Naive thymus-derived CD4-positive, alpha-beta T cell (primary cell): ENCODE measurements around the gene NRXN2. TPM values are rescaled to one million over a fixed set of nuclear protein-coding genes. Genes with fewer than 3 reads are reported as not detected.
A peak's percentile ranks its signal among the peaks of the same experiment; 100 is the strongest.

Experiments used
- ATAC-seq: fragments of 150-1000 bp; cut with Tn5 transposase; 2 replicates; pipeline ENCODE4 v1.10.0; 2021; ENCODE audit warnings: mild to moderate bottlenecking, moderate library complexity
- CTCF ChIA-PET: fragments of 350-600 bp; sonication (Branson Sonifier 250); formaldehyde crosslinking; loops from one replicate; lab custom pipeline; 2021; ENCODE audit warnings: antibody characterized with exemption; lab: Charles Lee
- POLR2A ChIA-PET: fragments of 350-600 bp; sonication (Branson Sonifier 250); formaldehyde crosslinking; loops from one replicate; lab custom pipeline; 2021; ENCODE audit warnings: antibody characterized with exemption, inconsistent platforms; lab: Charles Lee
- DNase-seq, 9 donors: peaks; one replicate each; pipeline versions ENCODE4 v3.0.0 to v3.0.0-alpha.2; 2020 to 2022; ENCODE audit warnings: mixed read lengths in 1 of 9
- H3K27ac ChIP-seq: one replicate; pipeline ENCODE4 v1.7.0; 2013; ENCODE audit warnings: mild to moderate bottlenecking, low read depth, low read length, moderate library complexity
- H3K27me3 ChIP-seq, 2 donors: one replicate each; pipeline ENCODE4 v1.7.0; 2013; ENCODE audit warnings: low read length in 2 of 2, mild to moderate bottlenecking in 2 of 2, moderate library complexity in 2 of 2; ENCODE audit not compliant: control insufficient read depth in 2 of 2, insufficient read depth in 2 of 2
- H3K36me3 ChIP-seq, 3 experiments: 1 replicate in 2 of 3; 2 replicates in 1 of 3; pipeline ENCODE4 v1.7.0; 2013; ENCODE audit warnings: low read length in 3 of 3, mild to moderate bottlenecking in 3 of 3, moderate library complexity in 1 of 3; ENCODE audit not compliant: insufficient read depth in 3 of 3, control insufficient read depth in 2 of 3
- H3K4me1 ChIP-seq, 2 donors: one replicate each; pipeline ENCODE4 v1.7.0; 2013; ENCODE audit warnings: low read length in 2 of 2, mild to moderate bottlenecking in 2 of 2, moderate library complexity in 1 of 2; ENCODE audit not compliant: control insufficient read depth in 2 of 2, insufficient read depth in 2 of 2
- H3K4me3 ChIP-seq: 2 replicates; pipeline ENCODE4 v1.7.0; 2013; ENCODE audit warnings: mild to moderate bottlenecking, low read length
- H3K9me3 ChIP-seq, 3 experiments: 1 replicate in 2 of 3; 2 replicates in 1 of 3; pipeline ENCODE4 v1.7.0; 2013; ENCODE audit warnings: low read length in 3 of 3; ENCODE audit not compliant: control insufficient read depth in 2 of 3
- H3K27ac Mint-ChIP-seq, 9 donors: one replicate each; pipeline ENCODE4 v1.8.0; 2020 to 2022; ENCODE audit warnings: mixed read lengths in 9 of 9, mild to moderate bottlenecking in 8 of 9, moderate library complexity in 5 of 9, inconsistent platforms in 2 of 9
- H3K27me3 Mint-ChIP-seq, 5 donors: one replicate each; pipeline ENCODE4 v1.8.0; 2021 to 2022; ENCODE audit warnings: mixed read lengths in 5 of 5, mild to moderate bottlenecking in 1 of 5
- H3K36me3 Mint-ChIP-seq, 5 donors: one replicate each; pipeline ENCODE4 v1.8.0; 2020 to 2022; ENCODE audit warnings: mixed read lengths in 5 of 5, mild to moderate bottlenecking in 3 of 5, inconsistent platforms in 1 of 5
- H3K4me1 Mint-ChIP-seq, 7 donors: one replicate each; pipeline ENCODE4 v1.8.0; 2020 to 2022; ENCODE audit warnings: mixed read lengths in 7 of 7, mild to moderate bottlenecking in 3 of 7, inconsistent platforms in 1 of 7
- H3K4me3 Mint-ChIP-seq, 10 donors: one replicate each; pipeline ENCODE4 v1.8.0; 2020 to 2022; ENCODE audit warnings: mild to moderate bottlenecking in 10 of 10, mixed read lengths in 10 of 10, moderate library complexity in 6 of 10, inconsistent platforms in 2 of 10
- H3K9me3 Mint-ChIP-seq, 11 donors: one replicate each; pipeline ENCODE4 v1.8.0; 2020 to 2022; ENCODE audit warnings: mixed read lengths in 11 of 11, mild to moderate bottlenecking in 4 of 11, inconsistent platforms in 1 of 11, moderate library complexity in 1 of 11
- intact Hi-C, 2 donors: fragments of 100-400 bp; cut with micrococcal nuclease; formaldehyde crosslinking; loops; one replicate each; pipeline ENCODE4 v1.15.1; 2023
- polyA plus RNA-seq, 2 donors: library from polyadenylated mRNA; unstranded; fragments of 300-500 nt; fragmentation: Illumina TruSeq; gene quantifications; one replicate each; pipeline ENCODE4 v1.2.3, GENCODE V29; 2021
- total RNA-seq, 6 experiments: library from RNA in 5 of 6; stranded (reverse) in 5 of 6; gene quantifications; 1 replicate in 5 of 6; 2 replicates in 1 of 6; pipeline ENCODE4 v1.2.3 and lab custom pipeline; 2021 to 2026

The NRXN2 gene
- total and polyA plus RNA-seq, 7 experiments from 2014 or later = 0.07 to 0.71 (median 0.27) TPM; not detected in 4

DNA sequence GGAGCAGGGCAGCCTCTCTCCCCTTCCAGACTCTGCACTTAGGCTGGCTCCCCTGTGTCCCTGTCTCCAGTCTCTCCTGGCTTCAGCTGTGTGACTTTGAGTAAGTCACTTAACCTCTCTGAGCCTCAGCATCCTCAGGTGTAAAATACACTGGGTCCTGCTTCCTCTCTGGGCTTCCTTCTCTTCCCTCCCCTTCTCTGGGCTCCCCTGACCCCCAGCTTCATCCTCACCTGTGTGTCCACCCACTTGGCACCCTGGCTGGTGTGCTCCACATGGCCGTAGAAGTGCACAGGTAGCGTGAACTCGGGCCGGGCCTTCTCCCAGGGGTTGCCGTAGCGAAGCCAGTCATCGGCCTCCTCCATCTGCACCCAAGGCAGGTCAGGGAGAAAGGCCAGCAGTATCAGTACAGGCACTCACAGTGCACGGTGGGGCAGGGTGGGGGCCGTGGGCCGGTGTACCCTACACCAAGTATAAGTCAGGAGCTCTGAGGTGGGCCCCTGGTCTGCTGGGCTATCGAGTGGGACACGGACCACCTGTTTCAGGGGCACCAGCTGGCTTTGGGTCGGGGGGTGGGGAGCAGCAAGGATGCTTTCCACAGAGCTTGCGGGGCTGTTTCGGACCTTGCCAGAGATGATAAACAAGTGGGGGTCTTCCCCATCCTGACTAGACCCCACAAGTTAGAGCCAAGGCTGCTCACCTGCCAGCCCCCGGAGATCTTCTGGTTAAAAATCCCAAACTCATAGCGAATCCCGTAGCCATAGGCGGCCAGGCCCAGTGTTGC lies 34.7 kb upstream of the NRXN2 start:
- peak overlapping the region in 1 of 10 donors; percentile 32 for H3K4me3 Mint-ChIP-seq
- H3K36me3 Mint-ChIP-seq = peaks cover 3 to 18% (median 4%) of the 10 kb centered on the region in 5 donors
- no peak overlapping the region for H3K4me3 ChIP-seq
- H3K27me3 ChIP-seq = no peaks in the 10 kb centered on the region
- peaks cover 0 to 6% (median 0%) of the 10 kb centered on the region in 11 donors for H3K9me3 Mint-ChIP-seq
- peaks cover 0 to 22% (median 0%) of the 10 kb centered on the region in 3 experiments for H3K36me3 ChIP-seq
- intact Hi-C loops = no loop called here
- ATAC-seq (no peak), DNase-seq (no peak)
- ChIA-PET POLR2A (interaction anchor here (0.6 to 39.7 kb wide), 5 partner anchors 6 to 113 kb away, joined by 3 to 1956 read pairs (median 4); partner anchors contain the start of genes PYGM, RASGRP2 and SF1), CTCF (interaction anchor here (0.5 kb wide), 1 partner anchor 317 kb away, joined by 4 read pairs; no protein-coding TSS in a partner anchor)
- no peaks in the 10 kb centered on the region for H3K27me3 Mint-ChIP-seq
- H3K4me1 Mint-ChIP-seq = peaks cover 28 to 56% (median 44%) of the 10 kb centered on the region in 7 donors
- H3K9me3 ChIP-seq = no peaks in the 10 kb centered on the region
- H3K27ac Mint-ChIP-seq = peak overlapping the region in 7 of 9 donors; percentile 15 to 79 (median 59)
- H3K4me1 ChIP-seq = peaks cover 28 to 49% of the 10 kb centered on the region in 2 donors
- H3K27ac ChIP-seq = peak overlapping the region; percentile 31

- CTCF ChIA-PET = interaction anchor here (18.4 kb wide), 1 partner anchor 12 kb away, joined by 305 read pairs; the partner anchor contains the start of gene PYGM
- Mint-ChIP-seq H3K9me3 (no peaks in the 10 kb centered on the region), H3K27me3 (no peaks in the 10 kb centered on the region), H3K4me3 (no peak overlapping the region), H3K27ac (peak overlapping the region in 3 of 9 donors; percentile 12 to 28 (median 19)), H3K4me1 (peaks cover 17 to 55% (median 42%) of the 10 kb centered on the region in 7 donors), H3K36me3 (peaks cover 1 to 24% (median 4%) of the 10 kb centered on the region in 5 donors)
- Histone ChIP-seq H3K4me1 (peaks cover 16 to 30% of the 10 kb centered on the region in 2 donors), H3K27me3 (no peaks in the 10 kb centered on the region), H3K4me3 (no peak overlapping the region), H3K9me3 (no peaks in the 10 kb centered on the region), H3K27ac (no peak overlapping the region), H3K36me3 (peaks cover 0 to 37% (median 0%) of the 10 kb centered on the region in 3 experiments)
- POLR2A ChIA-PET = interaction anchor here (30.7 to 39.7 kb wide), 2 partner anchors 4 to 9 kb away, joined by 1956 read pairs; partner anchors contain the start of genes PYGM, RASGRP2 and SF1
- DNase-seq (peak in 1 of 9 donors; percentile 11), ATAC-seq (no peak)
- intact Hi-C loops = no loop called here
Observed at GRCh38 chr11:64755681-64756361, 32.8 kb upstream of the NRXN2 start.

DNA sequence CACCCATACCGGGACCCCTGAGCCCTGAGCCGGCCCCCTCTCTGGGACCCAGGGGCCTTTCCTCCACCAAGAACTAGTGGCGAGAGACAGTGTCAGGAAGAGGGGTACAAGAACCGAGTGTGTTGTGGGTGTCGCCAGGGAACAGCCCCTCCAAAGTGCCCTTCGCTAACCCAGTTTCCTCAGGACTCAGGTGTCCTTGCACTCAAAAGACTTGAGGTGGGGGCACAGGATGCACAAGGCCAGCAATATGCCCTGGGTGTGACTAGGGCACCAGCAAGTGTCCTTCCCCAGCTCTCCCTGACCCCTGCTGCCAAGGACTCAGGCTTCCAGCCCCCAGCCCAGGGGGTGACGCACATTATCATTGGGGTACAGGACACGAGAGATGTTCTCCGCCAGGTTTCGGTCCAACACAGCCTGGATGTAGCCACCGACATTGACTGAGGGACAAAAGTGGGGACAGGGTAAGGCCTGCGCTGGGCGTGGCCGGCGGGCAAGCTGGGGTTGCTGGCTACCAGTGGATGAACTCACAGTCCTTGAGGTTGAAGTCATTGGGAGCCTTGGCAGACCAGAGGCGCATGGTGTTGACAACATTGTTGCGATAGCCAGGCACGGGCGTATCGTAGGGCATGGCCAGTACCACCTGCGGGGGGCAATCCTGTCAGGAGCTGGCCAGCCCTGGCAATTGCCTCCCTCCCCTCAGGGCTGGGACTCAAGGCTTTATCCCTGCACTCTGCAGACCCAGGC lies 32.1 kb upstream of the NRXN2 start:
- Mint-ChIP-seq H3K4me3 (no peak overlapping the region), H3K9me3 (no peaks in the 10 kb centered on the region), H3K36me3 (peaks cover 4 to 28% (median 8%) of the 10 kb centered on the region in 5 donors), H3K27ac (peak overlapping the region in 1 of 9 donors; percentile 62), H3K4me1 (peaks cover 16 to 55% (median 42%) of the 10 kb centered on the region in 7 donors), H3K27me3 (no peaks in the 10 kb centered on the region)
- ChIA-PET CTCF (interaction anchor here (0.9 to 18.4 kb wide), 2 partner anchors 11 to 13 kb away, joined by 3 to 305 read pairs; partner anchors contain the start of gene PYGM), POLR2A (interaction anchor here (30.7 to 39.7 kb wide), 2 partner anchors 3 to 10 kb away, joined by 1956 read pairs; partner anchors contain the start of genes PYGM, RASGRP2 and SF1)
- Histone ChIP-seq H3K27ac (no peak overlapping the region), H3K36me3 (peaks cover 0 to 37% (median 0%) of the 10 kb centered on the region in 3 experiments), H3K9me3 (no peaks in the 10 kb centered on the region), H3K27me3 (no peaks in the 10 kb centered on the region), H3K4me3 (no peak overlapping the region), H3K4me1 (peaks cover 9 to 30% of the 10 kb centered on the region in 2 donors)
- intact Hi-C loops = no loop called here
- no peak for DNase-seq
- ATAC-seq = no peak

GRCh38 chr11:64754124-64754918 lies 31.3 kb upstream of the NRXN2 start:
- peaks cover 0 to 37% (median 0%) of the 10 kb centered on the region in 3 experiments for H3K36me3 ChIP-seq
- CTCF ChIA-PET = interaction anchor here (0.9 to 18.4 kb wide), 2 partner anchors 11 to 14 kb away, joined by 3 to 305 read pairs; partner anchors contain the start of gene PYGM
- H3K4me3 ChIP-seq = no peak overlapping the region
- no peak overlapping the region for H3K27ac ChIP-seq
- ATAC-seq (no peak), DNase-seq (no peak)
- H3K4me1 Mint-ChIP-seq = peaks cover 9 to 49% (median 35%) of the 10 kb centered on the region in 7 donors
- intact Hi-C loops = no loop called here
- H3K36me3 Mint-ChIP-seq = peaks cover 4 to 28% (median 9%) of the 10 kb centered on the region in 5 donors
- POLR2A ChIA-PET = interaction anchor here (0.6 to 39.7 kb wide), 4 partner anchors 2 to 773 kb away, joined by 3 to 1956 read pairs (median 980); partner anchors contain the start of genes PYGM, RASGRP2 and SF1
- H3K27me3 Mint-ChIP-seq = no peaks in the 10 kb centered on the region
- H3K27me3 ChIP-seq = no peaks in the 10 kb centered on the region
- H3K4me3 Mint-ChIP-seq = no peak overlapping the region
- peaks cover 2 to 22% of the 10 kb centered on the region in 2 donors for H3K4me1 ChIP-seq
- H3K9me3 Mint-ChIP-seq = no peaks in the 10 kb centered on the region
- peak overlapping the region in 1 of 9 donors; percentile 25 for H3K27ac Mint-ChIP-seq
- H3K9me3 ChIP-seq = no peaks in the 10 kb centered on the region

GRCh38 chr11:64753380-64754123 lies 30.6 kb upstream of the NRXN2 start:
- Mint-ChIP-seq H3K27me3 (no peaks in the 10 kb centered on the region), H3K9me3 (no peaks in the 10 kb centered on the region), H3K4me3 (peak overlapping the region in 1 of 10 donors; percentile 7), H3K27ac (peak overlapping the region in 2 of 9 donors; percentile 25 to 55), H3K36me3 (peaks cover 4 to 28% (median 9%) of the 10 kb centered on the region in 5 donors), H3K4me1 (peaks cover 9 to 44% (median 35%) of the 10 kb centered on the region in 7 donors)
- Histone ChIP-seq H3K27me3 (no peaks in the 10 kb centered on the region), H3K4me3 (no peak overlapping the region), H3K36me3 (peaks cover 0 to 37% (median 0%) of the 10 kb centered on the region in 3 experiments), H3K9me3 (no peaks in the 10 kb centered on the region), H3K27ac (no peak overlapping the region), H3K4me1 (peaks cover 0 to 15% of the 10 kb centered on the region in 2 donors)
- ChIA-PET CTCF (interaction anchor here (18.4 kb wide), 1 partner anchor 15 kb away, joined by 305 read pairs; the partner anchor contains the start of gene PYGM), POLR2A (interaction anchor here (30.7 to 39.7 kb wide), 2 partner anchors 1 to 11 kb away, joined by 1956 read pairs; partner anchors contain the start of genes PYGM, RASGRP2 and SF1)
- intact Hi-C loops = no loop called here
- ATAC-seq (no peak), DNase-seq (no peak)
